ENCODE data around the gene TTC39A. TPM values are rescaled to one million over a fixed set of nuclear protein-coding genes. Genes with fewer than 3 reads are reported as not detected.

TTC39A gene
- polyA plus RNA-seq, 2 of the 4 experiments (the other 2 are of a cell fraction), result 1.4 to 6.2 TPM

DNA sequence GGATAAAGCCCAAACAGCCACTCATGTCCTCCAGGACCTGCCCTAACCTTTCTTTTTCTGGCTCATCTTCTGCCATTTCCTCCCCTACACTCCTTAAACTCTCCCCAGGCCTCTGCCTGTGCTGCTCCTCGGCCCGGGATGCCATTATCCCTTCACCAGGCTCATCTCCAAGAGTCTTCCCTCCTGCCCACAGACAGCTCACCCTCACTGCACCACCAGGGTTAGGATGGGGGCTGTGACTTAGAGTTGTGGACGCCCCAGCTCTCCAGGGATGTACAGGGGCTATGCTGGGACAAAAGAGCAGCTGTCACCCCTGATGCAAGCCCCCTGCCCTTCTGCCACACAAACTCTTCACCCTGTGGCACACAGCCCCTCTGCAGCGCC is 32.0 kb downstream of the TTC39A start (continued):
- TF ChIP-seq ZFP36 (IDR thresholded peaks at IDR 0.05; ENCODE audit: borderline replicate concordance, partially characterized antibody) (no peak), CHD2 (IDR thresholded peaks at IDR 0.05; ENCODE audit: low read length, partially characterized antibody) (no peak), BHLHE40 (IDR thresholded peaks at IDR 0.05; ENCODE audit: low read depth, low read length) (no peak), POLR2A (IDR thresholded peaks at IDR 0.05; ENCODE audit: low read length) (no peak)

DNA sequence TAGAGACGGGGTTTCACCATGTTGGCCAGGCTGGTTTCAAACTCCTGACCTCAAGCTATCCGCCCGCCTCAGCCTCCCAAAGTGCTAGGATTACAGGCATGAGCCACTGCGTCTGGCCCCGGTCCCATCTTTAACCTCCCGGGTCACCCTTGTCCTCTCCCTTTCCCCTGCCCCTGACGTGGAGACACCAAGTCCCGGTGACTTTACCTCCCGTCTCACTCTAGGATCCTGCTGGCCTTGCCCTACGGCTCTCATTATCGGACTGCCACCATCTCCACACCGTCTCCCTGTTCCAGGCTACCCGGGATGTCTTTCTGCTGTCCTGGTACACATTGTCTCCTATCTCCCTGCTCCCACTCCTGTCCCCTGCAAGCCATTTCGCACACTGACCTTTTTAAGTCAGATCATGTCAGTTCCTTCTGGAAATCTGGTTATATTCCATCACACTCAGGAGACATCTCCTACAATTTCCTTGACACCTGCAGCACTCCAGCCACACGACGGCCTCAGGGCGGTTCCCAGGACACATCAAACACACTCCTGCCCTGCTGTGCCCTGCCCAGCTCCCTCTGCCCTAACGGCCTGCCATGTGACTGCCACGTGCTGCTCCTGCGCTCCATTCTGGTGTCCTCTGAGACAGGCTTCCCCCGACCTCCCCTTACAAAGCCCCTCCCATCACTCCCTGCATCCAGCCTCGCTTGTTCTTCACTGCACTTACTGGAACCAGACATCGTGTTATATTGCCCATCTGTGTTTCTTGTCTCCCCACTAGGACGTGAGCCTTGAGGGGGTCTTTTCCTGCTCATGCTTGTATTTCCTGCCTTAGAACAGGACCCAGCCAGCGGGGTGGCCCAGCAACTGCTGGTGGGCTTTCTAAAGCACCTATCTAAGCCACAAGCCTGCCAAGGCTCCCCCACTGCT is 32.7 kb downstream of the TTC39A start:
- POLR2A ChIA-PET, result interaction anchor here (1.5 kb wide), 1 partner anchor 62 kb away, joined by 5 read pairs; the partner anchor contains the start of gene RNF11
- CTCF ChIA-PET, result interaction anchor here (0.8 to 3.2 kb wide), 19 partner anchors 9 to 523 kb away, joined by 3 to 38 read pairs (median 5); no protein-coding TSS in a partner anchor
- peak overlapping the region; percentile 71 to 83; a peak in 5 of 6 replicates for H3K27ac ChIP-seq
- WGBS (ENCODE audit: missing lambda C conversion rate), result 90% methylated on average over 25 of the region's 25 CpGs
- DNase-seq (ENCODE audit: low read depth in 1 of 2, low spot score in 1 of 2) (no peak), ATAC-seq (no peak), FAIRE-seq (no peak)
- no peak overlapping the region for H3K4me3 ChIP-seq
- no peaks in the 10 kb centered on the region for H3K9me3 ChIP-seq
- H3K4me2 ChIP-seq, result peak overlapping the region; percentile 73
- peaks cover 3% of the 10 kb centered on the region; the same call in 1 of the 3 replicates for H3K4me1 ChIP-seq
- no peak for TF ChIP-seq CBX8 (IDR thresholded peaks at IDR 0.05)
- TF ChIP-seq EP300 (IDR thresholded peaks at IDR 0.05), result no peak
- no peak for TF ChIP-seq HEYL (CRISPR knock-in tag; IDR thresholded peaks at IDR 0.05)
- TF ChIP-seq TP53 (CRISPR knock-in tag; IDR thresholded peaks at IDR 0.05), result no peak
- no peak for TF ChIP-seq RCOR1 (IDR thresholded peaks at IDR 0.05; ENCODE audit: low read depth, low read length)
- no peak for TF ChIP-seq POLR2AphosphoS2 (conservative IDR thresholded peaks at IDR 0.05; ENCODE audit: low read length)
- no peak for TF ChIP-seq NFE2L2 (conservative IDR thresholded peaks at IDR 0.05; ENCODE audit: low read length)
- no peak for TF ChIP-seq ZFP36 (IDR thresholded peaks at IDR 0.05; ENCODE audit: borderline replicate concordance, partially characterized antibody)
- TF ChIP-seq EHMT2 (IDR thresholded peaks at IDR 0.05; ENCODE audit: low read depth), result no peak
- TF ChIP-seq, protein P1, sequence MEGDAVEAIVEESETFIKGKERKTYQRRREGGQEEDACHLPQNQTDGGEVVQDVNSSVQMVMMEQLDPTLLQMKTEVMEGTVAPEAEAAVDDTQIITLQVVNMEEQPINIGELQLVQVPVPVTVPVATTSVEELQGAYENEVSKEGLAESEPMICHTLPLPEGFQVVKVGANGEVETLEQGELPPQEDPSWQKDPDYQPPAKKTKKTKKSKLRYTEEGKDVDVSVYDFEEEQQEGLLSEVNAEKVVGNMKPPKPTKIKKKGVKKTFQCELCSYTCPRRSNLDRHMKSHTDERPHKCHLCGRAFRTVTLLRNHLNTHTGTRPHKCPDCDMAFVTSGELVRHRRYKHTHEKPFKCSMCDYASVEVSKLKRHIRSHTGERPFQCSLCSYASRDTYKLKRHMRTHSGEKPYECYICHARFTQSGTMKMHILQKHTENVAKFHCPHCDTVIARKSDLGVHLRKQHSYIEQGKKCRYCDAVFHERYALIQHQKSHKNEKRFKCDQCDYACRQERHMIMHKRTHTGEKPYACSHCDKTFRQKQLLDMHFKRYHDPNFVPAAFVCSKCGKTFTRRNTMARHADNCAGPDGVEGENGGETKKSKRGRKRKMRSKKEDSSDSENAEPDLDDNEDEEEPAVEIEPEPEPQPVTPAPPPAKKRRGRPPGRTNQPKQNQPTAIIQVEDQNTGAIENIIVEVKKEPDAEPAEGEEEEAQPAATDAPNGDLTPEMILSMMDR (IDR thresholded peaks at IDR 0.05), result no peak
- no peak for TF ChIP-seq ZSCAN20 (CRISPR knock-in tag; IDR thresholded peaks at IDR 0.05)
- no peak for TF ChIP-seq ZC3H11A (IDR thresholded peaks at IDR 0.05)
- TF ChIP-seq JUN (IDR thresholded peaks at IDR 0.05), result no peak
- no peak for TF ChIP-seq PHF8 (IDR thresholded peaks at IDR 0.05; ENCODE audit: borderline replicate concordance, low read depth)
- TF ChIP-seq ESRRA (IDR thresholded peaks at IDR 0.05; ENCODE audit: borderline replicate concordance, low read length), result no peak

DNA sequence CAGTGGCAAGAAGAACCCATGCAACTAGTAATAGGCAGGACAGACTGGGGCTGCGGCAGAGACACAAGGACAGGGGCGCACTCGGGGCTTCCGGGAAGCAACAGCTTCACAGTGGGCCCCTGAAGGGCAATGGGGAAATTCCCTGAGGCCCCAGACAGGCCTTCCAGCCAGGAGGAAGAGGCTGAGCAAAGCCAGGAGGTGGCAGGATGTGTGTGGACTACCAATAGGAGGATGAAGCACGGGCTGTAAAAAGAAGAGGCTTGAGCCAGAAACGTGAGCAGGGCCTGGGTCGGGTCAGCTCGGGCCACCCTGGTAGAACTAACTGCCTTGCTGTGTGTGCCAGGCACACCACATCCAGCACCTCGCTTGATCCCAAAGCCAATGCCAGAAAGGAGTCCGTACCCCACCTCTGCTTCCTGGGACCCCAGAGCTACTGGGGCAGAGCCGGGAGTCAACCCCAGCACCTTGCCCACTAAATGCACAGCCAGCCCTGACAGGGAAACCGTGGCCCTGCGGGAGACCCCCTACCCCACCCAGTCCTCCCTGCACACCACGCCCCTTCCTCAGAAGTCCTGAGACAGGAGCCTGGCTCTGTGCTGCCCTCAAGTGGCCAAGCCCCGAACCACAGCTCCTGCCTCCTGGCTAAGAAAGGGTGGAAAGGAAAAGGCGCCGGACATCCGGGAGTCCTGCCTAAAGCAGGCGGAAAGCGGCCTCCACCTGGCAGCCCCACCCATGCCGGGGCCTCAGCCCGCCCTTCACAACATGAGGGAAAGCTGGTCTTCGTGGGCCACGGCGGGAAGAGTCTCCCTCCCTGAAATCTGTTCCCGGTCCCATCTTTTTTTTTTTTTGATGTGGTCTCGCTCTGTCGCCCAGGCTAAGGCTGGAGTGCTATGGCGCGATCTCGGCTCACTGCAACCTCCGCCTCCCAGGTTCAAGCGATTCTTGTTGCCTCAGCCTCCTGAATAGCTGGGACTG is 33.7 kb downstream of the TTC39A start:
- Histone ChIP-seq H3K4me3 (peak overlapping the region; percentile 27; the same call in 1 of the 3 replicates), H3K27ac (peak overlapping the region; percentile 71 to 83), H3K4me2 (peak overlapping the region; percentile 73), H3K9me3 (no peaks in the 10 kb centered on the region), H3K4me1 (peaks cover 3% of the 10 kb centered on the region; the same call in 1 of the 3 replicates)
- POLR2A ChIA-PET, result interaction anchor here (0.6 to 1.5 kb wide), 2 partner anchors 10 to 61 kb away, joined by 3 to 5 read pairs; partner anchors contain the start of gene RNF11
- FAIRE-seq, result no peak
- TF ChIP-seq, protein P2, sequence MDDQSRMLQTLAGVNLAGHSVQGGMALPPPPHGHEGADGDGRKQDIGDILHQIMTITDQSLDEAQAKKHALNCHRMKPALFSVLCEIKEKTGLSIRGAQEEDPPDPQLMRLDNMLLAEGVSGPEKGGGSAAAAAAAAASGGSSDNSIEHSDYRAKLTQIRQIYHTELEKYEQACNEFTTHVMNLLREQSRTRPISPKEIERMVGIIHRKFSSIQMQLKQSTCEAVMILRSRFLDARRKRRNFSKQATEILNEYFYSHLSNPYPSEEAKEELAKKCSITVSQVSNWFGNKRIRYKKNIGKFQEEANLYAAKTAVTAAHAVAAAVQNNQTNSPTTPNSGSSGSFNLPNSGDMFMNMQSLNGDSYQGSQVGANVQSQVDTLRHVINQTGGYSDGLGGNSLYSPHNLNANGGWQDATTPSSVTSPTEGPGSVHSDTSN (IDR thresholded peaks at IDR 0.05), result no peak
- TF ChIP-seq PHF8 (IDR thresholded peaks at IDR 0.05; ENCODE audit: borderline replicate concordance, low read depth) (no peak), RAD21 (conservative IDR thresholded peaks at IDR 0.05 in 1 of 2, IDR thresholded peaks at IDR 0.05 in 1 of 2) (peak; percentile 70), JUN (IDR thresholded peaks at IDR 0.05) (no peak), SMC3 (IDR thresholded peaks at IDR 0.05) (peak; percentile 71), BHLHE40 (IDR thresholded peaks at IDR 0.05; ENCODE audit: low read depth, low read length) (no peak)
- TF ChIP-seq, protein P3, sequence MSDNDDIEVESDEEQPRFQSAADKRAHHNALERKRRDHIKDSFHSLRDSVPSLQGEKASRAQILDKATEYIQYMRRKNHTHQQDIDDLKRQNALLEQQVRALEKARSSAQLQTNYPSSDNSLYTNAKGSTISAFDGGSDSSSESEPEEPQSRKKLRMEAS (IDR thresholded peaks at IDR 0.05), result peak; percentile 70
- TF ChIP-seq, protein P4, sequence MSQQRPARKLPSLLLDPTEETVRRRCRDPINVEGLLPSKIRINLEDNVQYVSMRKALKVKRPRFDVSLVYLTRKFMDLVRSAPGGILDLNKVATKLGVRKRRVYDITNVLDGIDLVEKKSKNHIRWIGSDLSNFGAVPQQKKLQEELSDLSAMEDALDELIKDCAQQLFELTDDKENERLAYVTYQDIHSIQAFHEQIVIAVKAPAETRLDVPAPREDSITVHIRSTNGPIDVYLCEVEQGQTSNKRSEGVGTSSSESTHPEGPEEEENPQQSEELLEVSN (IDR thresholded peaks at IDR 0.05; ENCODE audit: borderline replicate concordance, low read depth), result peak; percentile 82
- TF ChIP-seq, protein P1 (IDR thresholded peaks at IDR 0.05), result peak; percentile 72
- DNase-seq (ENCODE audit: low read depth in 1 of 2, low spot score in 1 of 2), result peak; percentile 69 to 75
- CTCF ChIA-PET, result interaction anchor here (0.6 to 3.2 kb wide), 27 partner anchors 9 to 522 kb away, joined by 3 to 38 read pairs (median 4); partner anchors contain the start of gene TTC39A
- 53% methylated on average over 16 of the region's 33 CpGs for WGBS (ENCODE audit: missing lambda C conversion rate)
- ATAC-seq, result peak; percentile 83 to 92
